ENCODE results near the gene APOBEC3H.
"Not testable (repeated sequence)": the region's sequence is repeated elsewhere in the genome, so short reads cannot be mapped to it uniquely, and the experiment has no call there.

The APOBEC3H gene

GRCh38 chr22:39097098-39098020 is at the start of gene APOBEC3H:
APOBEC3H (plus strand) TSS chr22:39097244; CDS start chr22:39100279, 3,035 bp downstream.
- no peak for DNase-seq (ENCODE audit: low read depth in 4 of 4, low spot score in 1 of 4)

GRCh38 chr22:39049486-39049885 is 47.6 kb upstream of the APOBEC3H start:
- not testable (repeated sequence) for DNase-seq (ENCODE audit: low read depth in 4 of 4, low spot score in 1 of 4)

- DNase-seq (ENCODE audit: low read depth in 4 of 4, low spot score in 1 of 4) = not testable (repeated sequence)
Measured at GRCh38 chr22:39051844-39052495, 45.1 kb upstream of the APOBEC3H start.

- DNase-seq (ENCODE audit: low read depth in 4 of 4, low spot score in 1 of 4) = no peak
Measured at GRCh38 chr22:39055658-39056057, 41.4 kb upstream of the APOBEC3H start.

GRCh38 chr22:39061290-39061689 is 35.8 kb upstream of the APOBEC3H start:
- not testable (repeated sequence) for DNase-seq (ENCODE audit: low read depth in 4 of 4, low spot score in 1 of 4)

- DNase-seq (ENCODE audit: low read depth in 4 of 4, low spot score in 1 of 4) = not testable (repeated sequence)
Measured at GRCh38 chr22:39061951-39062350, 35.1 kb upstream of the APOBEC3H start.

- not testable (repeated sequence) for DNase-seq (ENCODE audit: low read depth in 4 of 4, low spot score in 1 of 4)
Measured at GRCh38 chr22:39063904-39064303, 33.1 kb upstream of the APOBEC3H start.

GRCh38 chr22:39066442-39067276 is 30.4 kb upstream of the APOBEC3H start:
- not testable (repeated sequence) for DNase-seq (ENCODE audit: low read depth in 4 of 4, low spot score in 1 of 4)

- DNase-seq (ENCODE audit: low read depth in 4 of 4, low spot score in 1 of 4) = no peak
Measured at GRCh38 chr22:39068033-39068785, 28.8 kb upstream of the APOBEC3H start.

- no peak for DNase-seq (ENCODE audit: low read depth in 4 of 4, low spot score in 1 of 4)
Measured at GRCh38 chr22:39070186-39070585, 26.9 kb upstream of the APOBEC3H start.

GRCh38 chr22:39072581-39072981 is 24.5 kb upstream of the APOBEC3H start:
- not testable (repeated sequence) for DNase-seq (ENCODE audit: low read depth in 4 of 4, low spot score in 1 of 4)

- DNase-seq (ENCODE audit: low read depth in 4 of 4, low spot score in 1 of 4) = no peak
Measured at GRCh38 chr22:39073981-39074380, 23.1 kb upstream of the APOBEC3H start.

GRCh38 chr22:39076155-39077025 is 20.7 kb upstream of the APOBEC3H start:
- DNase-seq (ENCODE audit: low read depth in 4 of 4, low spot score in 1 of 4) = not testable (repeated sequence)

- DNase-seq (ENCODE audit: low read depth in 4 of 4, low spot score in 1 of 4) = not testable (repeated sequence)
Measured at GRCh38 chr22:39077026-39077840, 19.8 kb upstream of the APOBEC3H start, which contains the start of gene APOBEC3G. APOBEC3G (plus strand) TSS chr22:39077275; CDS start chr22:39077362, 87 bp downstream.

- DNase-seq (ENCODE audit: low read depth in 4 of 4, low spot score in 1 of 4) = not testable (repeated sequence)
Measured at GRCh38 chr22:39077912-39078311, 19.1 kb upstream of the APOBEC3H start.

GRCh38 chr22:39078329-39078728 is 18.7 kb upstream of the APOBEC3H start:
- no peak for DNase-seq (ENCODE audit: low read depth in 4 of 4, low spot score in 1 of 4)

- DNase-seq (ENCODE audit: low read depth in 4 of 4, low spot score in 1 of 4) = not testable (repeated sequence)
Measured at GRCh38 chr22:39079054-39079637, 17.9 kb upstream of the APOBEC3H start.
